Lower leg skin (tissue), 4 donors: ENCODE results near the gene CEP250. TPM values are rescaled to one million over a fixed set of nuclear protein-coding genes. Genes with fewer than 3 reads are reported as not detected.
"Not testable (repeated sequence)": the region's sequence is repeated elsewhere in the genome, so short reads cannot be mapped to it uniquely, and the experiment has no call there.

ENCODE experiments used
- DNase-seq, 2 donors: peaks; one replicate each; pipeline ENCODE4 v3.0.0-alpha.2; 2019; ENCODE audit warnings: low spot score in 2 of 2
- H3K4me3 ChIP-seq: fragments of 200-600 bp; sonication (generic); 2 replicates; pipeline ENCODE4 v1.5.1; 2017; ENCODE audit warnings: mild to moderate bottlenecking, low read depth; ENCODE audit not compliant: poor library complexity, severe bottlenecking
- POLR2A ChIP-seq, 2 donors: fragments of 450-650 bp; IDR thresholded peaks; one replicate each; pipeline ENCODE4 v1.6.1; 2016 to 2017; ENCODE audit warnings: antibody characterized with exemption in 2 of 2, mild to moderate bottlenecking in 1 of 2, moderate library complexity in 1 of 2
- WGBS, 2 donors: methylation state at CpG; one replicate each; pipeline ENCODE4 v1.1.5; 2018; 5-methylcytosine and 5-hydroxymethylcytosine counted together
- intact Hi-C: fragments of 100-400 bp; cut with DNase I; formaldehyde crosslinking; loops from one replicate; pipeline ENCODE4 v1.15.0; 2023; ENCODE audit warnings: low total_unique reads
- total RNA-seq, 4 donors: library from RNA; depleted of rRNA; stranded (reverse); fragments of >200 nt; gene quantifications; one replicate each; pipeline ENCODE4 v1.1.0, GENCODE V29; 2016
- TF ChIP-seq, protein P1 (sequence below), 3 donors: fragments of 450-650 bp; IDR thresholded peaks; one replicate each; pipeline ENCODE4 v1.5.1; 2016; ENCODE audit warnings: antibody characterized with exemption in 3 of 3, mild to moderate bottlenecking in 3 of 3, moderate library complexity in 2 of 3

Gene CEP250
- total RNA-seq, 4 donors from 2014 or later, result 17.9 to 49.5 (median 28.9) TPM

DNA sequence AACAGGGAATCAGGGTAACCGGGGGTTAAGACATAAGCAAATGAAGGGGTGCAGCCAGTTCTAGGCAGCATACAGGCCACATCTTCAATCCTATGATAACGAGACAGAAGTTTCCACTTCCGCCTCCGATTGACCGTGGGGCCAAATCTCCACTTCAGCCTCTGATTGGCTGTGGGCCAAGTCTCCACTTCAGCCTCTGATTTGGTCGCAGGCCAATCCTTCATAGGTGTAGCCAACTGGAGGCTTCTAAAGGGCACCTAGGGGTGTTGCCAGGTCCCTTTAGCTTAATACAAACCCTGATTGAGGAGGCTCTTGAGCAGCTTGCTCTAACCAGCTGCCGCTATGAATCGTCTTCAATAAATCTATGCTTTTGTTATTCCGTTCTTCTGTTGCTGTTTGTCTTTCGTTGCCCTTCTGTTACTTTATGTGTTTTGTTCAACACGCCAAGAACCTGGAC, 84.4 kb downstream of the CEP250 start:
- 63 to 69% methylated on average over 11 of the region's 11 CpGs for WGBS, 2 donors
- no peak for TF ChIP-seq POLR2A (IDR thresholded peaks at IDR 0.05)
- TF ChIP-seq, protein P1, sequence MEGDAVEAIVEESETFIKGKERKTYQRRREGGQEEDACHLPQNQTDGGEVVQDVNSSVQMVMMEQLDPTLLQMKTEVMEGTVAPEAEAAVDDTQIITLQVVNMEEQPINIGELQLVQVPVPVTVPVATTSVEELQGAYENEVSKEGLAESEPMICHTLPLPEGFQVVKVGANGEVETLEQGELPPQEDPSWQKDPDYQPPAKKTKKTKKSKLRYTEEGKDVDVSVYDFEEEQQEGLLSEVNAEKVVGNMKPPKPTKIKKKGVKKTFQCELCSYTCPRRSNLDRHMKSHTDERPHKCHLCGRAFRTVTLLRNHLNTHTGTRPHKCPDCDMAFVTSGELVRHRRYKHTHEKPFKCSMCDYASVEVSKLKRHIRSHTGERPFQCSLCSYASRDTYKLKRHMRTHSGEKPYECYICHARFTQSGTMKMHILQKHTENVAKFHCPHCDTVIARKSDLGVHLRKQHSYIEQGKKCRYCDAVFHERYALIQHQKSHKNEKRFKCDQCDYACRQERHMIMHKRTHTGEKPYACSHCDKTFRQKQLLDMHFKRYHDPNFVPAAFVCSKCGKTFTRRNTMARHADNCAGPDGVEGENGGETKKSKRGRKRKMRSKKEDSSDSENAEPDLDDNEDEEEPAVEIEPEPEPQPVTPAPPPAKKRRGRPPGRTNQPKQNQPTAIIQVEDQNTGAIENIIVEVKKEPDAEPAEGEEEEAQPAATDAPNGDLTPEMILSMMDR (IDR thresholded peaks at IDR 0.05), result no peak
- intact Hi-C loops, result no loop called here
- no peak for DNase-seq
- no peak overlapping the region for H3K4me3 ChIP-seq

DNA sequence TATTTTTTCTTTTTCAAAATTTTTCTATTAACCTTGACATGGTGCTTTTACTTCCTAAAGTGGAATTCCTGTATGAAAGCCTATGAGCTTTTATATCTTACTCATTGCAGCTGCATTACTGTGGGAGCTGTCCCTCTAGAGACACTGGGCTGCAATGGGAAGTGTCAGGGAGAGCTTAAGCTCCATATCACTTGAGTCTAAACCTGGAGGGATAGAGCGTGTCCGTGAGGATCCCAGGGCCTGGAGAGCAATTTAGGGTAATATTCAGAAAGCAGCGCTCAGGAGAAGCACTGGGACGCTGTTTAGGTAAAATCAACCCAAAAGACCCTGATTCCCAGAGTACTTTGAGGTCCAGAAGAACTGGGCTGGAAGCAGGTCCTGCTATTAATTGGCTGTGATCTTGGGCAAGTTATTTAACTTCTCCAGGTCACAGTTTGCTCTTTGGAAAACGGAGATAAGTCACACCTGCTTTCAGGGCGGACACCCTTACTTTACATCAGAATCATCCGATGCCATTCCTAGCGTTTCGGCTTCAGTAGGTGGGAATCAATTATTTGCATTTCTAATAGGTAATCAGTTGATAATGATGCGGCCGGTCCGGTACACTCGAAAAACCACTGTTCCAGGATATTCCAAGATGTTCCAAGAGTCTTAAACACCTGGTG, 85.9 kb downstream of the CEP250 start:
- TF ChIP-seq, protein P1 (IDR thresholded peaks at IDR 0.05), result no peak
- no peak for TF ChIP-seq POLR2A (IDR thresholded peaks at IDR 0.05)
- DNase-seq, result no peak
- H3K4me3 ChIP-seq, result peak overlapping the region; percentile 79
- WGBS, 2 donors, result 32 to 34% methylated on average over 13 of the region's 13 CpGs
- intact Hi-C loops, result no loop called here

DNA sequence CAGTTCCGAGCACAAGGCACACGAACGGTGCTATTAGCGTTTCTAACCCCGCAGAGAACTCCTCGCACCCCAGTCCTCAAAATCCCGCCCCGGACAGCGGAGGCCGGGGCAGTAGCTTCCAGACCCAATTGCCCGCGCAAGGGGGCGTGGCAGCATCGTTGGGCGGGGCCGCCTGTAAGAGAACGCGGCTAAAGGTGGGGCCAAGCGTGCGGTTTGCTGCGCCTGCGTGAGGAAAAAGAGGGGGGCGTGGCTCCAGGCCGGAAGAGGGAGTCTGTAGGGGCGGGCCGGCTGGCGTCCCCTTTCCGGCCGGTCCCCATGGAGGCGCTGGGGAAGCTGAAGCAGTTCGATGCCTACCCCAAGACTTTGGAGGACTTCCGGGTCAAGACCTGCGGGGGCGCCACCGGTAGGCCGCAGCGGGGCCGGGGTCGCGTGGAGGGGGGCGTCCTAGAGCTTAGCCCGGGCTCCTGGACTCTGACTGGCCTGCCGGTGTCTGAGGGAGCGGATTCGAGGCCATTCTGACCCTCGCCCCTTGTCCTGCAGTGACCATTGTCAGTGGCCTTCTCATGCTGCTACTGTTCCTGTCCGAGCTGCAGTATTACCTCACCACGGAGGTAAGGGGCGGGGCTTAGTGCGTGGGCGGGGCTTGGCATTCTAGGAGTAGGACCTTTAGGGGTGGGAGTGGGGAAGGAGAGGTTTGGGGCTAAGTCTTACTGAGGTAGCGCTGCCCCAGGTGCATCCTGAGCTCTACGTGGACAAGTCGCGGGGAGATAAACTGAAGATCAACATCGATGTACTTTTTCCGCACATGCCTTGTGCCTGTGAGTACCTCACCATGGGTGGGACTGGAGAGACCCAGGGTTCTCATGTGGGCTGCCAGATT, 86.6 kb downstream of the CEP250 start, which contains the start of gene ERGIC3:
Gene ERGIC3, plus strand, starts transcription at position 296 of the 880 bp plus-strand sequence. Its CDS starts 20 bp downstream, at position 316.
- WGBS, 2 donors, result 6 to 8% methylated on average over 44 to 47 of the region's 57 CpGs
- intact Hi-C loops, result no loop called here
- TF ChIP-seq POLR2A (IDR thresholded peaks at IDR 0.05), result no peak
- TF ChIP-seq, protein P1 (IDR thresholded peaks at IDR 0.05), result no peak
- DNase-seq, result peak; percentile 96 to 99
- peak within 1 kb of the TSS; percentile 79 for H3K4me3 ChIP-seq

DNA sequence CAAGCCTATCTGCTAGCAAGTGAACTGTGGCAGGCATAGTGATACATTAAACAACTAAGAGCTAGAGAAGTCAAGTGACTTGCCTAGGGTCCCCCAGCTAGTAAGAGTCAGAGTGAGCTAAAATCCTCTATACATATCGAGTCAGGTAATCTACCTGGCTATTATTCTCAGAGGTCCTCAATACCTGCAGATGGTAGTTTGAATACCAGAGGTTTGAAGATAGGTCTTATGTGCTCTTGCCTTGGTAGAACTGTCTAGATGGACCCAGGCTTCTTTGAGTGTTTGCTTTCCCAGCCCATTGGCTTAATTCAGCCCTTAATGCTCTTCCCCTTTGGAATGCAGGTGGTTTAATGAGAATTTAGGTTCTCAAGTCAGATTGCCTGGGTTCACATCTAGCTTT, 87.6 kb downstream of the CEP250 start:
- no peak for TF ChIP-seq POLR2A (IDR thresholded peaks at IDR 0.05)
- TF ChIP-seq, protein P1 (IDR thresholded peaks at IDR 0.05), result no peak
- intact Hi-C loops, result no loop called here
- 80 to 100% methylated on average over 1 of the region's 1 CpG for WGBS, 2 donors
- no peak overlapping the region for H3K4me3 ChIP-seq
- no peak for DNase-seq

DNA sequence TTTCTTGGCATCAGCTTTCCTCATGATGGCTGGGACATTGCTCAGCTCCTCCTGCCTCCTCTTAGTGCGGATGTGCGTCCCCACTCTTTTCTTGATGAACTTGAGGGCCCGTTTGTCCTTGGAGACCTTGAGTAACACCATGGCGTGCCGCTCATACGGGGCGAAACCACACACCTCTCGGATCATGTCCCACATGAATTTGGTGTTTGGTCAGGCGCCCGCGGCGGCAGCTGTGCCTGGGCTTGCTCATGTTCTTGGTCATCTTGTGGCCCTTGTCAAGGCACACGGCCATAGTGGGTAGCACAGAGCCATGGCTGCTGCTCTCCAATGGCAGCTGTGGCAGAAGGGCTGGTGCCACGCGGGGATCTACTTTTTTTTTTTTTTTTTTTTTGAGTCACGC, 89.0 kb downstream of the CEP250 start:
- intact Hi-C loops, result no loop called here
- TF ChIP-seq, protein P1 (IDR thresholded peaks at IDR 0.05), result no peak
- no peak for TF ChIP-seq POLR2A (IDR thresholded peaks at IDR 0.05)
- WGBS, 2 donors, result 89 to 94% methylated on average over 16 of the region's 16 CpGs
- H3K4me3 ChIP-seq, result no peak overlapping the region
- DNase-seq, result no peak

DNA sequence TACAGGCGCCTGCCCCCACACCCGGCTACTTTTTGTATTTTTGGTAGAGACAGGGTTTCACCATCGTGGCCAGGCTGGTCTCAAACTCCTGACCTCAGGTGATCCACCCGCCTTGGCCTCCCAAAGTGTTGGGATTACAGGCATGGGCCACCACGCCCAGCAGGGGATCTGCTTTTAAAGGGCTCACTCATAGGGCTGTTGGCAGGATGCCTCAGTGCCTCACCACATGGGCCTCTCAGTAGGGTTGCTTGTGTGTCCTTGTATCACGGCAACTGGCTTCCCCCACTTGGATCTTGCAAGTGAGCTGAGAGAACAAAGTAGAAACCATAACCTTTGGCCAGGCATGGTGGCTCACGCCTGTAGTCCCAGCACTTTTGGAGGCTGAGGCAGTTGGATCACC, 89.5 kb downstream of the CEP250 start:
- DNase-seq, intact Hi-C loops, H3K4me3 ChIP-seq: not testable (repeated sequence)
- 97 to 98% methylated on average over 6 to 7 of the region's 7 CpGs for WGBS, 2 donors
